Measurements from ENCODE around the gene GALNT17.

The GALNT17 gene

GRCh38 chr7:71227126-71227525 lies 95.2 kb downstream of the GALNT17 start:
- no peak for DNase-seq (ENCODE audit: extremely low read depth, insufficient read length)
- Histone ChIP-seq H3K27me3 (replicated peaks; ENCODE audit: control insufficient read depth, insufficient read depth, low read length) (no peaks in the 10 kb centered on the region), H3K4me3 (replicated peaks; ENCODE audit: low read depth, low read length) (no peak overlapping the region), H3K36me3 (ENCODE audit: control insufficient read depth, insufficient read depth, low read length) (no peaks in the 10 kb centered on the region)
- no peak for TF ChIP-seq CTCF (IDR thresholded peaks at IDR 0.05; ENCODE audit: insufficient read depth, low read length, poor library complexity, severe bottlenecking)

GRCh38 chr7:71229148-71229547 lies 97.2 kb downstream of the GALNT17 start:
- Histone ChIP-seq H3K4me3 (replicated peaks; ENCODE audit: low read depth, low read length) (no peak overlapping the region), H3K36me3 (ENCODE audit: control insufficient read depth, insufficient read depth, low read length) (no peaks in the 10 kb centered on the region), H3K27me3 (replicated peaks; ENCODE audit: control insufficient read depth, insufficient read depth, low read length) (no peaks in the 10 kb centered on the region)
- TF ChIP-seq CTCF (IDR thresholded peaks at IDR 0.05; ENCODE audit: insufficient read depth, low read length, poor library complexity, severe bottlenecking), result no peak
- DNase-seq (ENCODE audit: extremely low read depth, insufficient read length), result no peak

DNA sequence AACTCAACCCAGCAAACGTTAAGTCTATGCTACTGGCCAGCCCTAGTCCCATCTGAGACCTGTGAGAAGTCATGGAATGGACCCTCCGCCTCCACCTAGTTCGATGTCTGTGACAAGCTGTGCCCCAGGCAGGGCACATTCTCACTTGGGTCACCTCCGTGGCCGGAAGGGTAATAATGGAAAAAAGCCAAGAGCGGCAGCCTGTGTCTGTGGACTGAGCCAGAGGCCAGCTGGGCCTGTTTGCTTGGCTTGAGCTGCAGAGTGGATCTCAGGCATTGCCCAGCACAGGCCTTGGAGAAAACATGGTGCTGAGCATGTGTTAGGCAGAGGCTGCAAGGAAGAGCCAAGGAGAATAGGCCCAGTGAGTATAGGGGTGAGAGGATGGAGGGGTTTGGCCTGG lies 97.8 kb downstream of the GALNT17 start:
- Histone ChIP-seq H3K27me3 (replicated peaks; ENCODE audit: control insufficient read depth, insufficient read depth, low read length) (no peaks in the 10 kb centered on the region), H3K4me3 (replicated peaks; ENCODE audit: low read depth, low read length) (no peak overlapping the region), H3K36me3 (ENCODE audit: control insufficient read depth, insufficient read depth, low read length) (no peaks in the 10 kb centered on the region)
- TF ChIP-seq CTCF (IDR thresholded peaks at IDR 0.05; ENCODE audit: insufficient read depth, low read length, poor library complexity, severe bottlenecking), result no peak
- no peak for DNase-seq (ENCODE audit: extremely low read depth, insufficient read length)

DNA sequence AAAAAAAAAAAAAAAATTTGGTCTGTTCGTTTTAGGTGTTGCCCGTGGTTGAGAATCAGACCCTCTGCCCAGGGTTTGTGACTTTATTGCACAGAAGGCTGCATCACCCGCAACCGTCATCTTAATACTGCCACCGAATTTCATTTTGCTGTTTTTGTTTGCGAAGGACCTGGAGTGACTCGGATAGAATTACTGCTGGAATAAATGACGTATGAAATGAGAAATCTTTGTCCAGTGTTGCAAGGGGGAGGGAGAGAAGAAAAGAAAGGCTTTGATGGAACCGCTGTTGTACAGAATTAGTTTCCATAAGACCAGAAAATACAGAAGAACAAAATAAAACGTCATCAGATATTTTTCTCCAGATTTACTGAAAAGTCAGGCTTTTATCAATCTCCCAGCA lies 103.3 kb downstream of the GALNT17 start:
- H3K36me3 ChIP-seq (ENCODE audit: control insufficient read depth, insufficient read depth, low read length), result no peaks in the 10 kb centered on the region
- H3K4me3 ChIP-seq (replicated peaks; ENCODE audit: low read depth, low read length), result no peak overlapping the region
- no peak for DNase-seq (ENCODE audit: extremely low read depth, insufficient read length)
- no peak for TF ChIP-seq CTCF (IDR thresholded peaks at IDR 0.05; ENCODE audit: insufficient read depth, low read length, poor library complexity, severe bottlenecking)
- H3K27me3 ChIP-seq (replicated peaks; ENCODE audit: control insufficient read depth, insufficient read depth, low read length), result no peaks in the 10 kb centered on the region

DNA sequence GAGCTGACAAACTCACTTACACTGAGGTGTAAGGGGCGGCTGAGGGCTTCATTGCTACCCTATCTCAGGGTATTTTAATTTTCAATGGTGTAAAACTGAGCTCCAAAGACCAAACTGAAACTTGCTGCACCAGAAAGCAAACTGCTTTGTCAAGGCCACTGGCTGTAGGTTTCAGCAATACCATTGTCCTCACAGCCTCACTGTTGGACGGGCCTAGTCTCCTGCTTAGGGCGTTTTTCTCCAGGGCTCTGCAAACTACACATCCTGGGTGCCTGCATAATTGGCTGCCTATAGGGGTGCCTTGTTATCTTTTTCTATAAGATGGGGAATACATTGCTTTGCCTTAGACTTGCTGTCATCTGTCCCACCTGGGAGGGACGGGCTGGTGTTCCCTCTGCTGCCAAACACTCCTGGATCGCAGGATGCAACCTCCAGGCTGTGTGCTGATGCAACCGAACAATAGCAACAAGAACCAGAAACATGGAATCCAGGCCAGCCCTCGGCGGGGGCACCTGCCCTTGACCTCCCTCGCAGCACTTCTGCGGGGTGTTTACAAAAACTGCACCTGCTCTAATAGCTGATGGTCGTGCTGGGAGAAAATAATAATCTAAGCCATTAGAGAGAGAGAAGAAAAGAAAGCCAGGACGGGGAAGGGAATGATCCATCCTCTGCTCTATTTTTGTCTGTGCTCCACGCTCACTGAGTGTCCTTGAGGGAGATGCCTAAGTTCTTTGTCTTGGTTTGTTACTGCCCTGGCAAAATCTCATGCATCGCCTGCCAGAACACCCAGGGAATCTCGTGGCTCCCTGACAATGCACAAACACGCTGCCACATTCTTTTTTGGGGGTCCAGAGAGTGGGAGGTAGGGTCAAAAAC lies 104.5 kb downstream of the GALNT17 start:
- H3K36me3 ChIP-seq (ENCODE audit: control insufficient read depth, insufficient read depth, low read length), result no peaks in the 10 kb centered on the region
- no peaks in the 10 kb centered on the region for H3K27me3 ChIP-seq (replicated peaks; ENCODE audit: control insufficient read depth, insufficient read depth, low read length)
- no peak for DNase-seq (ENCODE audit: extremely low read depth, insufficient read length)
- TF ChIP-seq CTCF (IDR thresholded peaks at IDR 0.05; ENCODE audit: insufficient read depth, low read length, poor library complexity, severe bottlenecking), result no peak
- H3K4me3 ChIP-seq (replicated peaks; ENCODE audit: low read depth, low read length), result no peak overlapping the region
